ENCODE data around the gene CLDN3. TPM values are rescaled to one million over a fixed set of nuclear protein-coding genes. Genes with fewer than 3 reads are reported as not detected.
A peak's percentile ranks its signal among the peaks of the same experiment; 100 is the strongest.

Gene CLDN3
- total and polyA plus RNA-seq, 7 donors, result 0.71 to 705 (median 174) TPM; not detected in 2

DNA sequence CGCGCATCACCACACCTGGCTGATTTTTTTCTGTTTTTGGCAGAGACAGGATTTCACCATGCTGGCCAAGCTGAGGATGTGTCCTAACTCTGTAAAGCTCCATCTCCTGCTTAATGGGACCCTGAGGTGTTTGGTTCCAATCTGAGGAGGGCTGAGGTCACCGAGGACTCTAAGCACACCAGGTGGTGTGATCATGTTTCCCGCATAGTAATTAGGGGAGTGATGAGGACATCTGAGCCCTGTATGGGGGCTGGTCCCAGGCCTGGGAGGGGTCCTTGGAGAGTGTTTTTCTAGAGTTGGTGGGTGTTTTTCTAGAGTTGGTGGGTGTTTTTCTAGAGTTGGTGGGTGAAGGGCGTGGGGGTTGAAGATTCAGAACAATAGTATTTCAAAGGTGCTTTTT is 28.5 kb downstream of the CLDN3 start:
- Histone ChIP-seq H3K9me3 (no peaks in the 10 kb centered on the region), H3K27ac (no peak overlapping the region), H3K4me3 (no peak overlapping the region), H3K27me3 (no peaks in the 10 kb centered on the region), H3K4me1 (peaks cover 0 to 36% (median 22%) of the 10 kb centered on the region in 4 donors), H3K36me3 (peaks cover 0 to 9% (median 3%) of the 10 kb centered on the region in 4 donors)
- intact Hi-C loops (cut with DNase I), result no loop called here
- no peak for DNase-seq
- WGBS, 2 donors, result 69 to 82% methylated on average over 5 of the region's 5 CpGs
- TF ChIP-seq POLR2AphosphoS5 (IDR thresholded peaks at IDR 0.05) (no peak), EP300 (IDR thresholded peaks at IDR 0.05) (no peak), POLR2A (IDR thresholded peaks at IDR 0.05) (no peak)
- TF ChIP-seq, protein P1, sequence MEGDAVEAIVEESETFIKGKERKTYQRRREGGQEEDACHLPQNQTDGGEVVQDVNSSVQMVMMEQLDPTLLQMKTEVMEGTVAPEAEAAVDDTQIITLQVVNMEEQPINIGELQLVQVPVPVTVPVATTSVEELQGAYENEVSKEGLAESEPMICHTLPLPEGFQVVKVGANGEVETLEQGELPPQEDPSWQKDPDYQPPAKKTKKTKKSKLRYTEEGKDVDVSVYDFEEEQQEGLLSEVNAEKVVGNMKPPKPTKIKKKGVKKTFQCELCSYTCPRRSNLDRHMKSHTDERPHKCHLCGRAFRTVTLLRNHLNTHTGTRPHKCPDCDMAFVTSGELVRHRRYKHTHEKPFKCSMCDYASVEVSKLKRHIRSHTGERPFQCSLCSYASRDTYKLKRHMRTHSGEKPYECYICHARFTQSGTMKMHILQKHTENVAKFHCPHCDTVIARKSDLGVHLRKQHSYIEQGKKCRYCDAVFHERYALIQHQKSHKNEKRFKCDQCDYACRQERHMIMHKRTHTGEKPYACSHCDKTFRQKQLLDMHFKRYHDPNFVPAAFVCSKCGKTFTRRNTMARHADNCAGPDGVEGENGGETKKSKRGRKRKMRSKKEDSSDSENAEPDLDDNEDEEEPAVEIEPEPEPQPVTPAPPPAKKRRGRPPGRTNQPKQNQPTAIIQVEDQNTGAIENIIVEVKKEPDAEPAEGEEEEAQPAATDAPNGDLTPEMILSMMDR (IDR thresholded peaks at IDR 0.05), result no peak

DNA sequence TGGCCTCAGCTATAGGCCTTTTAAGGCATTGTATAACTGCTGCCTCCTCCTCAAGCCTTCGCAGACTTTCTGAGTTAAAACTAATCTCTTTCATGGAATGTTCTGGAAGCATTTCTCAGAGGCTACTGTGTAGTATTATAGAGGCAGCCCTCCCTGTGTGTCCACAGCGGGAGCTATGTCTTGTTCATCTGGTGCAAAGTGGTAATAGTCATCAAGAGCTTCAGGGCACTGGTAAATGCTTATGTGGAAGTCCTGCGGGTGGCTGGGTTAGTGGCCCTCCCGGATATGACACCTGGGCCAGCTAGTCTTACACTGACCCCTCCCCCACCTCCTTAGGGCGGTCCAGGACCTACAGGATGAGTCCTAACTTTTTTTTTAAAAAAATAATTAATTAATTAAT is 29.3 kb downstream of the CLDN3 start:
- 78 to 82% methylated on average over 5 of the region's 5 CpGs for WGBS, 2 donors
- H3K4me3 ChIP-seq, result no peak overlapping the region
- intact Hi-C loops (cut with DNase I), result no loop called here
- peaks cover 0 to 15% (median 6%) of the 10 kb centered on the region in 4 donors for H3K36me3 ChIP-seq
- DNase-seq, result no peak
- H3K27ac ChIP-seq, result peak overlapping the region in 3 of 4 donors; percentile 33 to 94 (median 90)
- TF ChIP-seq, protein P1 (IDR thresholded peaks at IDR 0.05), result no peak
- TF ChIP-seq EP300 (IDR thresholded peaks at IDR 0.05) (no peak), POLR2AphosphoS5 (IDR thresholded peaks at IDR 0.05) (no peak), POLR2A (IDR thresholded peaks at IDR 0.05) (no peak)
- H3K4me1 ChIP-seq, result peaks cover 0 to 29% (median 15%) of the 10 kb centered on the region in 4 donors
- H3K27me3 ChIP-seq, result no peaks in the 10 kb centered on the region
- H3K9me3 ChIP-seq, result no peaks in the 10 kb centered on the region

DNA sequence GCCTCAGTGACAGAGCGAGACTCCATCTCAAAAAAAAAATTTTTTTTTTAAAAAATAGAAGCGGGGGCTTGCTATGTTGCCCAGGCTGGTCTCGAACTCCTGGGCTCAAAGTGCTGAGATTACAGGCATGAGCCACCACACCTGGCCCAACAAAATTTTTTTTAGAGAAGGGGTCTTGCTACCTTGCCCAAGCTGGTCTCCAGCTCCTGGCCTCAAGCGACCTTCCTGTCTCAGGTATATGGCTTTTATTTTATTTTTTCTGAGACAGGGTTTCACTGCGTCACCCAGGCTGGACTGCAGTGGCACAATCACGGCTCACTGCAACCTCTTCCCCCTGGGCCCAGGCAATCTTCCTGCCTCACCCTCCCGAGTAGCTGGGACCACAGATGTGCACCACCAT is 29.9 kb downstream of the CLDN3 start:
- WGBS, 2 donors, result 88 to 92% methylated on average over 7 of the region's 7 CpGs
- H3K27me3 ChIP-seq, result no peaks in the 10 kb centered on the region
- peaks cover 0 to 29% (median 15%) of the 10 kb centered on the region in 4 donors for H3K4me1 ChIP-seq
- TF ChIP-seq POLR2AphosphoS5 (IDR thresholded peaks at IDR 0.05), result no peak
- TF ChIP-seq, protein P1 (IDR thresholded peaks at IDR 0.05), result no peak
- TF ChIP-seq POLR2A (IDR thresholded peaks at IDR 0.05), result no peak
- TF ChIP-seq EP300 (IDR thresholded peaks at IDR 0.05), result no peak
- no peak for DNase-seq
- H3K4me3 ChIP-seq, result no peak overlapping the region
- peaks cover 0 to 19% (median 6%) of the 10 kb centered on the region in 4 donors for H3K36me3 ChIP-seq
- H3K27ac ChIP-seq, result peak overlapping the region in 3 of 4 donors; percentile 33 to 94 (median 90)
- no peaks in the 10 kb centered on the region for H3K9me3 ChIP-seq
- intact Hi-C loops (cut with DNase I), result no loop called here

DNA sequence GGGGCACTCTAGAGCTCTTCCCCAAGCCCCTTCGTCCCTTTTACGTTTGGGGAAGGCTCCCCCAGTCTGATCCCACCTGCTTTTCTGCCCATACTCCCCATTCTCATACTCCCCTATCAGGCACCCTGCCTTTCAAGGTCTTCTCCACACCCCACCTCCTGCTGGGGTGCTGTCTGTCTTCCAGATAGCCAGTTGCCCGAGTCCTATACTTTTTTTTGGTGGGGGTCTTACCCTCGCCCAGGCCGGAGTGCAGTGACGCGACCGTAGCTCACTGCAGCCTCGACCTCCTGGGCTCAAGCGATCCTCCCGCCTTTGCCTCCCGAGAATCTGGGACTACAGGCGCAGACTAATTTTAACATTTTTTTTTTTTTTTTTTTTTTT is 30.7 kb downstream of the CLDN3 start:
- TF ChIP-seq POLR2A (IDR thresholded peaks at IDR 0.05) (no peak), POLR2AphosphoS5 (IDR thresholded peaks at IDR 0.05) (no peak), EP300 (IDR thresholded peaks at IDR 0.05) (no peak)
- TF ChIP-seq, protein P1 (IDR thresholded peaks at IDR 0.05), result no peak
- Histone ChIP-seq H3K4me1 (peaks cover 0 to 29% (median 17%) of the 10 kb centered on the region in 4 donors), H3K27me3 (no peaks in the 10 kb centered on the region), H3K27ac (peak overlapping the region; percentile 87 to 94 (median 90)), H3K4me3 (peak overlapping the region; percentile 66 to 88 (median 80)), H3K9me3 (no peaks in the 10 kb centered on the region), H3K36me3 (peaks cover 0 to 19% (median 6%) of the 10 kb centered on the region in 4 donors)
- 10 to 51% methylated on average over 13 of the region's 13 CpGs for WGBS, 2 donors
- DNase-seq, result no peak
- intact Hi-C loops (cut with DNase I), result loop anchor here (2.0 to 10.0 kb wide), 2 partner anchors 21 to 105 kb away; partner anchors contain the start of genes METTL27 and STX1A

Measured in sigmoid colon (tissue), 7 donors.